Measurements from ENCODE around the gene LRCH1. TPM values are rescaled to one million over a fixed set of nuclear protein-coding genes. Genes with fewer than 3 reads are reported as not detected.

The LRCH1 gene
- total and polyA plus RNA-seq, 10 of the 15 experiments (the other 5 are each of a cell fraction or from before 2014, with no cell fraction given): 5.3 to 48.9 (median 14.4) TPM

DNA sequence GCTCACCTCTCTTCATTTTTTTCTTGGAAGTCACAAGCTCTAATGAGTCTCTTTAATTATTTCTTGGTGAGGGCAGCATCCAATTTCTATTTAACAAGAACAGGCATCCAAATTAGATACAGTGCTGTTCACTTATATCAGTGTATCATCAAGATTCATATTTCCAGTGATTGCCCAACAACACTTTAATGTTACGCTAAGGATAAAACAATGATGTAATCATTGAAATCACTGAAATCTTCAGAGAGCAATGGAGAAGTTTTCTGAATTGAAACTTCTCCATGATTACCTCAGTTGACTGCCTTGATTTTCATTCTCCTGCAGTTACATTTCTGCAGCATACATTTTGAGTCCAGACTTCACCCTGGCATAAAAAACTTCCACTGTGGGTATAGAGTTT lies 17.1 kb upstream of the LRCH1 start:
- Histone ChIP-seq H3K27ac (ENCODE audit: control insufficient read depth, insufficient read depth) (no peak overlapping the region), H3K4me3 (no peak overlapping the region), H3K36me3 (ENCODE audit: control insufficient read depth in 2 of 2, insufficient read depth in 2 of 2, low read length in 1 of 2) (no peaks in the 10 kb centered on the region), H3K9me3 (replicated peaks; ENCODE audit: control insufficient read depth, insufficient read depth, low read length) (no peaks in the 10 kb centered on the region), H3K27me3 (replicated peaks in 1 of 2; ENCODE audit: control insufficient read depth in 2 of 2, insufficient read depth in 2 of 2, low read length in 1 of 2) (no peaks in the 10 kb centered on the region), H3K4me2 (ENCODE audit: control insufficient read depth, insufficient read depth) (no peak overlapping the region), H3K4me1 (ENCODE audit: control insufficient read depth, insufficient read depth, low read length) (no peaks in the 10 kb centered on the region), H2AFZ (ENCODE audit: control insufficient read depth, low read depth, low read length) (no peak overlapping the region), H3K79me2 (ENCODE audit: control insufficient read depth, insufficient read depth, low read length) (no peaks in the 10 kb centered on the region), H4K20me1 (ENCODE audit: control insufficient read depth, insufficient read depth) (no peaks in the 10 kb centered on the region; the same call in 1 of the 2 replicates), H3K9ac (ENCODE audit: control insufficient read depth, insufficient read depth, low read length) (no peak overlapping the region)
- no peak for DNase-seq (ENCODE audit: low read depth, low spot score)
- WGBS (ENCODE audit: insufficient coverage, insufficient replicate concordance, low lambda C conversion rate, missing lambda C conversion rate): 96% methylated on average over 1 of the region's 1 CpG
- RAD21 ChIA-PET (ENCODE audit: unreplicated experiment): no interaction called here
- SMC1A ChIA-PET (ENCODE audit: uncharacterized antibody, unreplicated experiment): interaction anchor here (0.7 to 0.8 kb wide), 2 partner anchors 16 to 204 kb away, joined by 3 read pairs; no protein-coding TSS in a partner anchor
- no peak for ATAC-seq
- POLR2A ChIA-PET: no interaction called here
- in situ Hi-C loops (cut with MboI) (no loop called here), intact Hi-C loops (cut with micrococcal nuclease; ENCODE audit: unreplicated experiment) (no loop called here)
- BruUV-seq (replicated peaks): no TSS peak
- no peak for FAIRE-seq
- CTCF ChIA-PET: interaction anchor here (1.0 kb wide), 1 partner anchor 11 kb away, joined by 4 read pairs; no protein-coding TSS in a partner anchor
- TF ChIP-seq RCOR1 (conservative IDR thresholded peaks at IDR 0.05; ENCODE audit: low read depth, low read length) (no peak), BCL3 (IDR thresholded peaks at IDR 0.05; ENCODE audit: borderline replicate concordance, insufficient read depth, low read depth, low read length, poor library complexity, severe bottlenecking) (no peak), MEF2B (IDR thresholded peaks at IDR 0.05; ENCODE audit: partially characterized antibody, poor library complexity, severe bottlenecking) (no peak), ZBTB11 (CRISPR knock-in tag; IDR thresholded peaks at IDR 0.05) (no peak), JUND (IDR thresholded peaks at IDR 0.05; ENCODE audit: low read depth, low read length) (no peak), RB1 (IDR thresholded peaks at IDR 0.05; ENCODE audit: borderline replicate concordance) (no peak), CHD2 (IDR thresholded peaks at IDR 0.05; ENCODE audit: borderline replicate concordance, low read depth, low read length) (no peak), FOXK2 (IDR thresholded peaks at IDR 0.05) (no peak), SREBF2 (IDR thresholded peaks at IDR 0.05; ENCODE audit: low read length) (no peak), CHD1 (IDR thresholded peaks at IDR 0.05; ENCODE audit: low read depth, low read length) (no peak), ZBED1 (IDR thresholded peaks at IDR 0.05; ENCODE audit: borderline replicate concordance) (no peak), SREBF1 (IDR thresholded peaks at IDR 0.05; ENCODE audit: low read length) (no peak)
- TF ChIP-seq, protein P1, sequence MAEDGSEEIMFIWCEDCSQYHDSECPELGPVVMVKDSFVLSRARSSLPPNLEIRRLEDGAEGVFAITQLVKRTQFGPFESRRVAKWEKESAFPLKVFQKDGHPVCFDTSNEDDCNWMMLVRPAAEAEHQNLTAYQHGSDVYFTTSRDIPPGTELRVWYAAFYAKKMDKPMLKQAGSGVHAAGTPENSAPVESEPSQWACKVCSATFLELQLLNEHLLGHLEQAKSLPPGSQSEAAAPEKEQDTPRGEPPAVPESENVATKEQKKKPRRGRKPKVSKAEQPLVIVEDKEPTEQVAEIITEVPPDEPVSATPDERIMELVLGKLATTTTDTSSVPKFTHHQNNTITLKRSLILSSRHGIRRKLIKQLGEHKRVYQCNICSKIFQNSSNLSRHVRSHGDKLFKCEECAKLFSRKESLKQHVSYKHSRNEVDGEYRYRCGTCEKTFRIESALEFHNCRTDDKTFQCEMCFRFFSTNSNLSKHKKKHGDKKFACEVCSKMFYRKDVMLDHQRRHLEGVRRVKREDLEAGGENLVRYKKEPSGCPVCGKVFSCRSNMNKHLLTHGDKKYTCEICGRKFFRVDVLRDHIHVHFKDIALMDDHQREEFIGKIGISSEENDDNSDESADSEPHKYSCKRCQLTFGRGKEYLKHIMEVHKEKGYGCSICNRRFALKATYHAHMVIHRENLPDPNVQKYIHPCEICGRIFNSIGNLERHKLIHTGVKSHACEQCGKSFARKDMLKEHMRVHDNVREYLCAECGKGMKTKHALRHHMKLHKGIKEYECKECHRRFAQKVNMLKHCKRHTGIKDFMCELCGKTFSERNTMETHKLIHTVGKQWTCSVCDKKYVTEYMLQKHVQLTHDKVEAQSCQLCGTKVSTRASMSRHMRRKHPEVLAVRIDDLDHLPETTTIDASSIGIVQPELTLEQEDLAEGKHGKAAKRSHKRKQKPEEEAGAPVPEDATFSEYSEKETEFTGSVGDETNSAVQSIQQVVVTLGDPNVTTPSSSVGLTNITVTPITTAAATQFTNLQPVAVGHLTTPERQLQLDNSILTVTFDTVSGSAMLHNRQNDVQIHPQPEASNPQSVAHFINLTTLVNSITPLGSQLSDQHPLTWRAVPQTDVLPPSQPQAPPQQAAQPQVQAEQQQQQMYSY (CRISPR knock-in tag; IDR thresholded peaks at IDR 0.05): no peak
- TF ChIP-seq, protein P2, sequence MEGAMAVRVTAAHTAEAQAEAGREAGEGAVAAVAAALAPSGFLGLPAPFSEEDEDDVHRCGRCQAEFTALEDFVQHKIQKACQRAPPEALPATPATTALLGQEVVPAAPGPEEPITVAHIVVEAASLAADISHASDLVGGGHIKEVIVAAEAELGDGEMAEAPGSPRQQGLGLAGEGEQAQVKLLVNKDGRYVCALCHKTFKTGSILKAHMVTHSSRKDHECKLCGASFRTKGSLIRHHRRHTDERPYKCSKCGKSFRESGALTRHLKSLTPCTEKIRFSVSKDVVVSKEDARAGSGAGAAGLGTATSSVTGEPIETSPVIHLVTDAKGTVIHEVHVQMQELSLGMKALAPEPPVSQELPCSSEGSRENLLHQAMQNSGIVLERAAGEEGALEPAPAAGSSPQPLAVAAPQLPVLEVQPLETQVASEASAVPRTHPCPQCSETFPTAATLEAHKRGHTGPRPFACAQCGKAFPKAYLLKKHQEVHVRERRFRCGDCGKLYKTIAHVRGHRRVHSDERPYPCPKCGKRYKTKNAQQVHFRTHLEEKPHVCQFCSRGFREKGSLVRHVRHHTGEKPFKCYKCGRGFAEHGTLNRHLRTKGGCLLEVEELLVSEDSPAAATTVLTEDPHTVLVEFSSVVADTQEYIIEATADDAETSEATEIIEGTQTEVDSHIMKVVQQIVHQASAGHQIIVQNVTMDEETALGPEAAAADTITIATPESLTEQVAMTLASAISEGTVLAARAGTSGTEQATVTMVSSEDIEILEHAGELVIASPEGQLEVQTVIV (IDR thresholded peaks at IDR 0.05; ENCODE audit: borderline replicate concordance, partially characterized antibody): no peak

Measured in GM12878 (cell line).